Nephron progenitor cell (in vitro differentiated cells): Measurements from ENCODE around the gene U2AF1.
"Not testable (repeated sequence)": the region's sequence is repeated elsewhere in the genome, so short reads cannot be mapped to it uniquely, and the experiment has no call there.

Source experiments
- DNase-seq: peaks from one replicate; pipeline ENCODE4 v3.0.0; 2021
- H3K27ac Mint-ChIP-seq: 2 replicates; pipeline ENCODE4 v1.8.0; 2021; ENCODE audit warnings: mild to moderate bottlenecking, moderate library complexity, mixed read lengths
- H3K27me3 Mint-ChIP-seq: 2 replicates; pipeline ENCODE4 v1.8.0; 2021; ENCODE audit warnings: mild to moderate bottlenecking, low read depth, mixed read lengths; ENCODE audit not compliant: poor library complexity
- H3K36me3 Mint-ChIP-seq: 2 replicates; pipeline ENCODE4 v1.8.0; 2021; ENCODE audit warnings: low read depth, mixed read lengths
- H3K4me1 Mint-ChIP-seq: 2 replicates; pipeline ENCODE4 v1.8.0; 2021; ENCODE audit warnings: mixed read lengths
- H3K4me3 Mint-ChIP-seq: 2 replicates; pipeline ENCODE4 v1.8.0; 2021; ENCODE audit warnings: mild to moderate bottlenecking, moderate library complexity, mixed read lengths
- H3K9me3 Mint-ChIP-seq: 2 replicates; pipeline ENCODE4 v1.8.0; 2021; ENCODE audit warnings: mild to moderate bottlenecking, moderate library complexity, mixed read lengths

Gene U2AF1

DNA sequence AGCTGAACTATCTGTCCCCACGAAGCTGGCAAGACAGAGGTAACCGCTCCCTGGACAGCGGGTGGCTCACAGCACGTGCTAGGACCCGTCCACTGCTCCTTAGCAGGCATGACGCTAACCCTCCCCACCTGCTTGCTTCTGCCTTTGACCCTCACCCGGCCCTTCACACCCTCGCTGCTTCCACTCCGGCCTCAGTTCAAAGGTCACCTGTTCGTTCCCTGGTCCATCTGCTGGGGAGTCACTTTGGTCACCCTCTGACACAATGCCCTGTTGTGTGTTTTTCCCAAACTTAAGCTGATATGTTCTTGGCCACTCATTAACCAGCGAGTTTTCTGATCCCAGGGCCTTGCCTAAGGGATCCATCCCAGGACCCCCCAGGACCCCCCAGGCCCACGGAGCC lies 39.3 kb downstream of the U2AF1 start:
- not testable (repeated sequence) for H3K27ac Mint-ChIP-seq, H3K27me3 Mint-ChIP-seq, H3K36me3 Mint-ChIP-seq, DNase-seq, H3K4me3 Mint-ChIP-seq, H3K9me3 Mint-ChIP-seq, H3K4me1 Mint-ChIP-seq

DNA sequence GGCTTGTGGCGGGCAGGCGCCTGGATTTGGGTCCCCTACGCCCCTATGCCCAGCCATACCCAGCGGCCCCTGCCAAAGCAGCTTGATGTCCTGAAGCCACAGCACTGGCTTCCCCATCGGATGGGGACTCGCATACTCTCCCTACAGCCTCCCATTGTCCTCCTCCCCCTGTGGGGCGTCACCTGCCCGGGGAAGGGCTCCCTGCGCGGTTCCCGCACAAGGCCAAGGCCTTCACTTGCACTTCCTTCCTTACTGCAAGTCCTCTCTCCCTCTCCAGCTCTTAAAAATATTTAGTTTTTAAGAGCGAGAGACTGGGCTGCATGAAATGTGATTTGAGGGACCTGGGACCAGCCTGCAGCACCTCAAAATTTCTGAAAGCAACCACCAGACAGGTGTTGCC lies 40.7 kb downstream of the U2AF1 start:
- H3K4me1 Mint-ChIP-seq, H3K4me3 Mint-ChIP-seq, H3K27me3 Mint-ChIP-seq, H3K36me3 Mint-ChIP-seq, DNase-seq, H3K27ac Mint-ChIP-seq, H3K9me3 Mint-ChIP-seq: not testable (repeated sequence)

DNA sequence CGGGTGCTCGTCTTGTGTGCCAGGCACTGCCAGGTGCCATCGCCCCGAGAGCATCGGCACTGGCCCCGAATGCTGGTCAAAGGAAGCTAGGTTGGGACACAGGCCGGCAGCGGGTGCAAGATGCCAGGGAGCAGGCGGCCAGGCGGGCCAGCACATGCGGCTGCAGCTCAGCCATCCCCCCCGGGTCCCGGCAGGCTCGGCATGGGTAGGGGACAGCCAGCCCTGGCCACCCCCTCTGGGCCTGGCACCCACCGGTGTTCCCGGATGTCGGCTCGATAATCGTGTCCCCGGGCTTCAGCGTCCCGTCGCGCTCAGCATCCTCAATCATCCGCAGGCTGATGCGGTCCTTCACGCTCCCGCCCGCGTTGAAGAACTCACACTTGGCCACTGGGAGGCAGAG lies 41.4 kb downstream of the U2AF1 start:
- not testable (repeated sequence) for H3K27ac Mint-ChIP-seq, H3K36me3 Mint-ChIP-seq, H3K27me3 Mint-ChIP-seq, H3K4me1 Mint-ChIP-seq, DNase-seq, H3K4me3 Mint-ChIP-seq, H3K9me3 Mint-ChIP-seq

DNA sequence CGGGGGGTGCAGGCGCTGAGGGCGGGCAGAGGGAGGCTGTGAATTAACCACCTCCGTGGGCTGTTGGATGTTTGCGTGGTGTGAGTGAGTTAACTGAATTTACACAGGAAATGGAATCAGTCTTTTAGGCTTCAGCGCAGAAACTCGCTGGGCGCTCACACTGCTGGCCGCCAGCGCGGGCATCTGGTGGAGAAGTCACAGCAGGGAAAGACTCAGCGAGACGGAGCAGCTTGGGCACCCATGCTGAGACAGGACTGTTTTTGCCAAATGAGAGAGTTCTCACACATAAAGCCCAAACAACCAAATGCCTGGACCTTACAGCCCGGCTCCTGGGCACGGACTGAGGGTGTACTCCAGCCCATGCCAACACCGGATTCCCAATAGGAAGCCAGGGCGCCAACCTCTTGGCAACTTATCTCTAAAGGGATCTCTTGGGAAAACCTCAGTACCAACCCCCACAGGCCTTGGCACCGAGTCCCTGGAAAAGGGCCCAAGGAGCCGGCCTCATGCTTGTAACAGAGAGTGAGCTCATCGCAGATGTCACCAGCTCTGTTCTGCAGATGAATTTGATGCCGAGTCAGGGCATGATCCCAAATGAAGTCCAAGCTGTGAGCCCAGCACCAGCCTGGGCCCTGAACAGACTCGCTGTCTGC lies 43.0 kb downstream of the U2AF1 start:
- not testable (repeated sequence) for H3K27me3 Mint-ChIP-seq, H3K4me3 Mint-ChIP-seq, DNase-seq

GRCh38 chr21:43062955-43063664 lies 44.3 kb downstream of the U2AF1 start:
- H3K36me3 Mint-ChIP-seq, DNase-seq, H3K27ac Mint-ChIP-seq, H3K4me3 Mint-ChIP-seq, H3K27me3 Mint-ChIP-seq, H3K9me3 Mint-ChIP-seq, H3K4me1 Mint-ChIP-seq: not testable (repeated sequence)

More for the DNA sequence above, 43.0 kb downstream of the U2AF1 start:
- not testable (repeated sequence) for H3K4me1 Mint-ChIP-seq, H3K27ac Mint-ChIP-seq, H3K9me3 Mint-ChIP-seq, H3K36me3 Mint-ChIP-seq

GRCh38 chr21:43053112-43053511 lies 54.3 kb downstream of the U2AF1 start:
- not testable (repeated sequence) for H3K36me3 Mint-ChIP-seq, H3K9me3 Mint-ChIP-seq, H3K4me3 Mint-ChIP-seq, DNase-seq, H3K4me1 Mint-ChIP-seq, H3K27ac Mint-ChIP-seq, H3K27me3 Mint-ChIP-seq

DNA sequence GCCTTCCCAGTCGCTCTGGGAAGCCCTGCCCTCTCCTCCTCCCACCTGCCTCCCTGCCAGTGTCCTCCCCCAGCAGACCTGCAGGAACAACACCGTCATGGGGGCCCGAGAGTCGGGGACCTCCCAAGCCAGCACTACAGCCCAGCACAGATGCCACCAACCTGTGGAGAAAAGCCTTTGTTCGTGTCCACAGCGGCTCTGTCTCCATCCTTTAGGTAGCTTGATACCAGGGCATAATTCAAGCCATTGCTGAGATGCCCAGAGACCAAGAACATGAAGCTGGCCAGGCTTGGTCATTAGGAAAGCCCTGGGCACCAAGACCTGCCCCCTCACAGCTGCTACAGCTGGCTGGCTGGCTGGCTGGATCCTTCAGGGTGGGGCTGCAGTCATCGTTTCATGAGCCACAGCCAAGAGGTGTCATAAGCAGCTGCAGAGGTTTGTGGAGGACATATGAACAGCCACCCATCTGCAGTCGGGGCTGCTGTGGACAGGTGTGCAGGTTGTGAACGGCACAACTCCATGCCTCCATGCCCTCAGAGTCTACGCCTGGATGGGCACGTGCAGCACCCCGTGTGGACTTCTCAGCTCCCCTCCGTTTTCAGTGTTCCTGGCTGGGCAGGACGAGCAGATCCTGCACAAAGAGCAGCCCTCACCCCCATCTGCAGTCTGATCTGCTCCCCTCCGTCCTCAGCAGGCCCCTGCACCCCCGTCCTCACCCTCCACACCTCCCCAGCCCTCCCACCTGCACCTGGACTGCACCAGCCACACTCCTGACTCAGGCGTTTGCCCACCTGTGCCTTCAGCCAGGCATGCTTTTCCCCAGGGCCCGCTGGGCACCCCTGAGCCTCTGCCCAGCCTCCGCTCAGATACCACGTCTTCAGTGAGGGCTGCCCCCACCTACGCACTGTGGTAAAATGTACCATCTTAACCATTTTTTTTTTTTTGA lies 61.2 kb downstream of the U2AF1 start:
- not testable (repeated sequence) for H3K4me3 Mint-ChIP-seq, DNase-seq, H3K36me3 Mint-ChIP-seq, H3K27me3 Mint-ChIP-seq, H3K27ac Mint-ChIP-seq, H3K9me3 Mint-ChIP-seq, H3K4me1 Mint-ChIP-seq

- not testable (repeated sequence) for H3K4me3 Mint-ChIP-seq, DNase-seq, H3K27ac Mint-ChIP-seq, H3K36me3 Mint-ChIP-seq, H3K9me3 Mint-ChIP-seq, H3K4me1 Mint-ChIP-seq, H3K27me3 Mint-ChIP-seq
Measured at GRCh38 chr21:43045165-43045875, 62.0 kb downstream of the U2AF1 start.

DNA sequence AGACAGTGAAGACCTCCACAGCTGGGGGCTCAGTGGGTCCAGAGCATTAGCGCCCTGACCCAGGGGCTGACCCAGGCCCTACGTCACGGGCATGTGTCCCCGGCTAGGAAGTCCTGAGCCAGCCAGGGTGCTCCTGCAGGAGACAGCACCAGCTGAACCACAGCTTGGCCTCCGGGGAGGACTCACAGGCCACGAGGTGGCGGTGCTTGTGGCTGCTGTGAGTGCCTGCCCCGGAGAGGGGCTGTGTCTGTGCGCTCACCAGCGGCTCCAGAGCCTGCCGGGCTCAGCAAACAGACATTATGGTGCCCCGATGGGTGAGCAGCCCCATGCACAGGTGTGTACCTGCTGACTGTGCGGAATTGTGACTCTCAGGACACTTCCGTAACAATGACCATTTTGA lies 62.8 kb downstream of the U2AF1 start:
- not testable (repeated sequence) for H3K4me1 Mint-ChIP-seq, H3K27ac Mint-ChIP-seq

DNA sequence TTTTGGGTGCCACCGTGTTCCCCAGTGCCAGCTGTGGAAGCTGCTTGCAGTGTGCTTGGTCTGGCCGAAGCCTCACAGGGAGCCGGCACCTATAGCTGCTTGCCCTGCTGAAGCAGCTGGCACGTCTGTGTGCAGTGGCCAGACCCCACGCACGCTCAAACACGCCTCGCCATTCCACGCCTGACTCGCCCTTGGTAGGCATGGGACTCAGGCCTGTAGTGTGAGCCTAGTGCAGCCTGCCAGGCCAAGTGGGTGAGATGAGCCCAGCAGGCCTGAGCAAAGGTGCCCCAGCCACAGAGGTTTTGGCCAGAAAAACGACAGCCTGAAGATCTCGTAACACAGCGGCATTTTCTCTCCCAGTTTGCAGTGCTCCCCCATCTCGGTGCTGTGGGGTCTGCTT lies 64.1 kb downstream of the U2AF1 start:
- not testable (repeated sequence) for H3K27ac Mint-ChIP-seq, H3K9me3 Mint-ChIP-seq, H3K4me3 Mint-ChIP-seq, H3K36me3 Mint-ChIP-seq, H3K4me1 Mint-ChIP-seq, DNase-seq, H3K27me3 Mint-ChIP-seq

More for the DNA sequence above, 62.8 kb downstream of the U2AF1 start:
- H3K27me3 Mint-ChIP-seq, H3K9me3 Mint-ChIP-seq, H3K36me3 Mint-ChIP-seq, DNase-seq, H3K4me3 Mint-ChIP-seq: not testable (repeated sequence)
